ENCODE measurements around the gene OSBPL5. TPM values are rescaled to one million over a fixed set of nuclear protein-coding genes. Genes with fewer than 3 reads are reported as not detected.

The OSBPL5 gene
- total RNA-seq, 1 experiment from 2014 or later, result 6.4 TPM

DNA sequence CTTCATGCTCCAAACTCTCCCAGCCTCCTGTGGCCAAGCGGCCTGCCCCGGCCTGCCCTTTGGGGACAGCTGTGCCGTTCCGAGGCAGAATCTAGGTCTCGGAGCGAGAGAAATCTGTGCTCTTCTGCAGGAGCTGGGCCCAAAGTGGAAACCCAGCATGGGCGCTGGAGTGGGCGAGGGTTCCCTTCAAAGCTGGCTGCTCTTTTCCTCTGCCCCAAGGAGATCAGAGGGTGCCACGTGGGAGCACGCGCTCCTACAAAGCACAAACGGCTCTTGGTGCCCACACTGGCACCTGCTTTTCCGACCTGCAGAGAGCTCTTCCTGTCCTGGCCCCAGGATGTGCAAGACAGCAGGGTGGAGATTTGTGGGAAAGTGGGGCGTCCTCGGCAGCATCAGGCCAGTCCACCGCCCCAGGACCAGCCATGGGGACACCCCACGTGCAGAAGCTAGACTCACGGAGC is 6.9 kb downstream of the OSBPL5 start:
- Histone ChIP-seq H4K20me1 (ENCODE audit: insufficient read depth) (no peaks in the 10 kb centered on the region), H3K79me2 (ENCODE audit: low read depth) (no peaks in the 10 kb centered on the region), H3K4me3 (no peak overlapping the region), H3K4me2 (no peak overlapping the region), H3K36me3 (ENCODE audit: low read depth) (no peaks in the 10 kb centered on the region), H3K9me2 (ENCODE audit: insufficient read depth) (no peaks in the 10 kb centered on the region), H2AFZ (no peak overlapping the region), H3K27me3 (ENCODE audit: insufficient read depth, low read depth) (no peaks in the 10 kb centered on the region), H3K27ac (no peak overlapping the region), H3F3A (ENCODE audit: insufficient read depth, low read depth) (no peaks in the 10 kb centered on the region), H3K4me1 (replicated peaks; ENCODE audit: insufficient read depth) (no peaks in the 10 kb centered on the region), H3K9me3 (ENCODE audit: insufficient read depth, low read depth) (no peaks in the 10 kb centered on the region)
- no TSS peak for BruUV-seq (replicated peaks)
- ChIA-PET POLR2A (ENCODE audit: unreplicated experiment) (no interaction called here), CTCF (no interaction called here)
- DNase-seq, result no peak
- no peak for TF ChIP-seq EZH2 (IDR thresholded peaks at IDR 0.05; ENCODE audit: low read depth)
- TF ChIP-seq, protein P1, sequence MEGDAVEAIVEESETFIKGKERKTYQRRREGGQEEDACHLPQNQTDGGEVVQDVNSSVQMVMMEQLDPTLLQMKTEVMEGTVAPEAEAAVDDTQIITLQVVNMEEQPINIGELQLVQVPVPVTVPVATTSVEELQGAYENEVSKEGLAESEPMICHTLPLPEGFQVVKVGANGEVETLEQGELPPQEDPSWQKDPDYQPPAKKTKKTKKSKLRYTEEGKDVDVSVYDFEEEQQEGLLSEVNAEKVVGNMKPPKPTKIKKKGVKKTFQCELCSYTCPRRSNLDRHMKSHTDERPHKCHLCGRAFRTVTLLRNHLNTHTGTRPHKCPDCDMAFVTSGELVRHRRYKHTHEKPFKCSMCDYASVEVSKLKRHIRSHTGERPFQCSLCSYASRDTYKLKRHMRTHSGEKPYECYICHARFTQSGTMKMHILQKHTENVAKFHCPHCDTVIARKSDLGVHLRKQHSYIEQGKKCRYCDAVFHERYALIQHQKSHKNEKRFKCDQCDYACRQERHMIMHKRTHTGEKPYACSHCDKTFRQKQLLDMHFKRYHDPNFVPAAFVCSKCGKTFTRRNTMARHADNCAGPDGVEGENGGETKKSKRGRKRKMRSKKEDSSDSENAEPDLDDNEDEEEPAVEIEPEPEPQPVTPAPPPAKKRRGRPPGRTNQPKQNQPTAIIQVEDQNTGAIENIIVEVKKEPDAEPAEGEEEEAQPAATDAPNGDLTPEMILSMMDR (conservative IDR thresholded peaks at IDR 0.05), result no peak
- intact Hi-C loops (cut with micrococcal nuclease; ENCODE audit: unreplicated experiment), result no loop called here

DNA sequence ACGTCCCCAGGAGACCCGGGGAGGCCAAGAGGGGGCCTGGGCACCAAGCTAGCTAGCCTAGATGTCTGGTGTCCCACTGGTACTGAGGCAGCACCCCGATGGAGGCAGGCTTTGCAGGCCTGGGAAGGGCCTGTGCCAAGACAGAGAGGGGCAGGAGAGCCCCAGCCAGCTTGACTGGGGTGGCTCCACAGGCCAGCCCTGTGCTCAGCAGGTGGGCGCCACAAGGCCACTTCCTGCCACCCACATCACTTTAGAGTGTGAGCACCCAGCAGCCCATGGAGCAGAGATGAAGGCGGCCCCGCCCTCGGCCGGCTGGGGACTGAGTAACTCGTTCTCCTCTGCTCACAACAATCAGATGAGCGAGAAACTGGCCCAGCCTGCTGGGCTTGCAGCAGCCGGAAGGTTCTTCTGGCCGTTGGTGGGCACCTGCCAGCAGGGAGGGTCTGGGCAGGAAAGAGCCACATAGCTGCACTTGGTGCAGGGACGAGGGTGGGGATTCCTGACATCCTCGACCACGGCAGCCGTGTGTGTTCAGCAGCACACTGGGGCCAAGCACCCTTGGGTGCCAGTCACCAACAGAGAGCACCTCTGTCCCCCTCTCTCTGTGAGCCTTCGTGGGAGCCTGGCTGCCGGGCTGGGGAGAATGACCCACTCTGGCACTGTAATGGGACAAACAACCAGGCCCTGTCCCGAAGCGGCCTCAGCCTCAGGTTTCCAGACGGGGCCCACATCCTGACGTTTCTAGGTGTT is 7.6 kb downstream of the OSBPL5 start:
- no TSS peak for BruUV-seq (replicated peaks)
- no peak for TF ChIP-seq EZH2 (IDR thresholded peaks at IDR 0.05; ENCODE audit: low read depth)
- TF ChIP-seq, protein P1 (conservative IDR thresholded peaks at IDR 0.05), result no peak
- H4K20me1 ChIP-seq (ENCODE audit: insufficient read depth), result no peaks in the 10 kb centered on the region
- H3K4me2 ChIP-seq, result no peak overlapping the region
- intact Hi-C loops (cut with micrococcal nuclease; ENCODE audit: unreplicated experiment), result no loop called here
- no peaks in the 10 kb centered on the region for H3K79me2 ChIP-seq (ENCODE audit: low read depth)
- H3F3A ChIP-seq (ENCODE audit: insufficient read depth, low read depth), result no peaks in the 10 kb centered on the region
- POLR2A ChIA-PET (ENCODE audit: unreplicated experiment), result no interaction called here
- no peaks in the 10 kb centered on the region for H3K9me2 ChIP-seq (ENCODE audit: insufficient read depth)
- no peaks in the 10 kb centered on the region for H3K4me1 ChIP-seq (replicated peaks; ENCODE audit: insufficient read depth)
- H3K27ac ChIP-seq, result no peak overlapping the region
- no peak overlapping the region for H2AFZ ChIP-seq
- H3K9me3 ChIP-seq (ENCODE audit: insufficient read depth, low read depth), result no peaks in the 10 kb centered on the region
- CTCF ChIA-PET, result no interaction called here
- no peaks in the 10 kb centered on the region for H3K27me3 ChIP-seq (ENCODE audit: insufficient read depth, low read depth)
- H3K36me3 ChIP-seq (ENCODE audit: low read depth), result no peaks in the 10 kb centered on the region
- peak in 1 of 2 experiments; percentile 23 for DNase-seq
- no peak overlapping the region for H3K4me3 ChIP-seq

DNA sequence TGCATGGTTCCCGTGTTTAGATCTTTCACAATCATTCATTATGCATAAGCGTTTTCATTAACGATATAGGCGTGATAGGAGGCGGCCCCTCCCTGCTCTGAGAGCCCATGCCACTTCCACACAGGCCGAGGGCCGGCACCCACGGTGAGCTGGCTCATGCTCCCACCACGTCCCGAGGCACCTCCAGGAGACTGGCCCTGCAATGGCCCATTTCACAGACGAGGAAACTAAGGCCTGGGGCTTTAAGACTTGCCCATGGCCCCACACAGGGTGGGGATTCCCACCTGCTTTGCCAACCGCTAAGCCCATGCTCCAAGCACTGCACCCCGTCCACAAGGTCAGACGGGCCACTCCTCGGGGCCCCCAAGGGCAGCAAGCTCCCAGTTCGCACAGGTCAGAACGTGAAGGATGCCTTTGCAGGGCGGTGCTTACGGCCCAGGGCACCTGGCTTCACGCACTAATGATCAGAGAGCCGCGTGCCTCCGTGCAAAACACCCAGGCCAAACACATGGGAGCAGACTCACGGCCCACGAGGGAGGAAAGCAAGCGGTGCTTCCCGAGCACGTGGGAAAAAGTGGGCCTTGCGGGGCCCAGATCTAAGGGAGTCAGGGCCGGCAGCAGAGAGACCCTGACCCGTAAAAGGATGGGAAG is 8.3 kb downstream of the OSBPL5 start:
- Histone ChIP-seq H3K27ac (no peak overlapping the region), H4K20me1 (ENCODE audit: insufficient read depth) (no peaks in the 10 kb centered on the region), H3K36me3 (ENCODE audit: low read depth) (no peaks in the 10 kb centered on the region), H3K9me3 (ENCODE audit: insufficient read depth, low read depth) (no peaks in the 10 kb centered on the region), H3K9me2 (ENCODE audit: insufficient read depth) (no peaks in the 10 kb centered on the region), H3K27me3 (ENCODE audit: insufficient read depth, low read depth) (no peaks in the 10 kb centered on the region), H3K79me2 (ENCODE audit: low read depth) (no peaks in the 10 kb centered on the region), H3K4me1 (replicated peaks; ENCODE audit: insufficient read depth) (no peaks in the 10 kb centered on the region), H2AFZ (no peak overlapping the region), H3K4me3 (no peak overlapping the region), H3F3A (ENCODE audit: insufficient read depth, low read depth) (no peaks in the 10 kb centered on the region), H3K4me2 (no peak overlapping the region)
- TF ChIP-seq, protein P1 (conservative IDR thresholded peaks at IDR 0.05), result no peak
- no peak for TF ChIP-seq EZH2 (IDR thresholded peaks at IDR 0.05; ENCODE audit: low read depth)
- ChIA-PET POLR2A (ENCODE audit: unreplicated experiment) (no interaction called here), CTCF (interaction anchor here (0.6 kb wide), 1 partner anchor 144 kb away, joined by 4 read pairs; no protein-coding TSS in a partner anchor)
- intact Hi-C loops (cut with micrococcal nuclease; ENCODE audit: unreplicated experiment), result no loop called here
- DNase-seq, result no peak
- no TSS peak for BruUV-seq (replicated peaks)
